NCI-H1092 treated with DMSO at 0.1 percent for 48 hours (cell line): ENCODE data around the gene PUDP.
"Not testable (repeated sequence)": the region's sequence is repeated elsewhere in the genome, so short reads cannot be mapped to it uniquely, and the experiment has no call there.

Source experiments
- DNase-seq: peaks from one replicate; lab custom pipeline; 2025; lab: John Stamatoyannopoulos, UW

PUDP gene

GRCh38 chrX:7073336-7073735, 74.6 kb downstream of the PUDP start:
- no peak for DNase-seq

- DNase-seq = no peak
Observed at GRCh38 chrX:7072856-7073255, 75.1 kb downstream of the PUDP start.

- no peak for DNase-seq
Observed at GRCh38 chrX:7071390-7071789, 76.6 kb downstream of the PUDP start.

GRCh38 chrX:7069556-7069955, 78.4 kb downstream of the PUDP start:
- no peak for DNase-seq

GRCh38 chrX:7068939-7069367, 79.0 kb downstream of the PUDP start:
- DNase-seq = no peak

- no peak for DNase-seq
Observed at GRCh38 chrX:7067256-7067655, 80.7 kb downstream of the PUDP start.

GRCh38 chrX:7065473-7065872, 82.5 kb downstream of the PUDP start:
- no peak for DNase-seq

- DNase-seq = no peak
Observed at GRCh38 chrX:7062903-7063302, 85.0 kb downstream of the PUDP start.

- no peak for DNase-seq
Observed at GRCh38 chrX:7062276-7062675, 85.7 kb downstream of the PUDP start.

- DNase-seq = no peak
Observed at GRCh38 chrX:7061429-7061828, 86.5 kb downstream of the PUDP start.

- DNase-seq = no peak
Observed at GRCh38 chrX:7060444-7060843, 87.5 kb downstream of the PUDP start.

- no peak for DNase-seq
Observed at GRCh38 chrX:7059859-7060258, 88.1 kb downstream of the PUDP start.

GRCh38 chrX:7059214-7059838, 88.6 kb downstream of the PUDP start:
- no peak for DNase-seq

GRCh38 chrX:7055386-7056137, 92.4 kb downstream of the PUDP start:
- DNase-seq = no peak

- no peak for DNase-seq
Observed at GRCh38 chrX:7054219-7055216, 93.4 kb downstream of the PUDP start.

- no peak for DNase-seq
Observed at GRCh38 chrX:7052541-7052940, 95.4 kb downstream of the PUDP start.

- no peak for DNase-seq
Observed at GRCh38 chrX:7050271-7050670, 97.7 kb downstream of the PUDP start.

GRCh38 chrX:7047951-7048350, 100.0 kb downstream of the PUDP start:
- no peak for DNase-seq

GRCh38 chrX:7045238-7045955, 102.6 kb downstream of the PUDP start:
- no peak for DNase-seq

- not testable (repeated sequence) for DNase-seq
Observed at GRCh38 chrX:7043796-7044433, 104.0 kb downstream of the PUDP start.

- no peak for DNase-seq
Observed at GRCh38 chrX:7028246-7028645, 119.7 kb downstream of the PUDP start.
